Stimulated activated CD8-positive, alpha-beta memory T cell treated with anti-CD3 and anti-CD28 coated beads, Interleukin-7, amount 100 ng/mL, for 24 hours (primary cell): ENCODE data around the gene C2orf68.
"Not testable (repeated sequence)": the region's sequence is repeated elsewhere in the genome, so short reads cannot be mapped to it uniquely, and the experiment has no call there.

Source experiments
- DNase-seq: peaks from one replicate; pipeline ENCODE4 v3.0.0-alpha.2; 2020; ENCODE audit warnings: low read depth

C2orf68 gene

GRCh38 chr2:85582492-85582891 lies 29.4 kb downstream of the C2orf68 start:
- DNase-seq: no peak

GRCh38 chr2:85580206-85580605 lies 31.7 kb downstream of the C2orf68 start:
- DNase-seq: no peak

GRCh38 chr2:85579266-85579935 lies 32.5 kb downstream of the C2orf68 start:
- DNase-seq: no peak

DNA sequence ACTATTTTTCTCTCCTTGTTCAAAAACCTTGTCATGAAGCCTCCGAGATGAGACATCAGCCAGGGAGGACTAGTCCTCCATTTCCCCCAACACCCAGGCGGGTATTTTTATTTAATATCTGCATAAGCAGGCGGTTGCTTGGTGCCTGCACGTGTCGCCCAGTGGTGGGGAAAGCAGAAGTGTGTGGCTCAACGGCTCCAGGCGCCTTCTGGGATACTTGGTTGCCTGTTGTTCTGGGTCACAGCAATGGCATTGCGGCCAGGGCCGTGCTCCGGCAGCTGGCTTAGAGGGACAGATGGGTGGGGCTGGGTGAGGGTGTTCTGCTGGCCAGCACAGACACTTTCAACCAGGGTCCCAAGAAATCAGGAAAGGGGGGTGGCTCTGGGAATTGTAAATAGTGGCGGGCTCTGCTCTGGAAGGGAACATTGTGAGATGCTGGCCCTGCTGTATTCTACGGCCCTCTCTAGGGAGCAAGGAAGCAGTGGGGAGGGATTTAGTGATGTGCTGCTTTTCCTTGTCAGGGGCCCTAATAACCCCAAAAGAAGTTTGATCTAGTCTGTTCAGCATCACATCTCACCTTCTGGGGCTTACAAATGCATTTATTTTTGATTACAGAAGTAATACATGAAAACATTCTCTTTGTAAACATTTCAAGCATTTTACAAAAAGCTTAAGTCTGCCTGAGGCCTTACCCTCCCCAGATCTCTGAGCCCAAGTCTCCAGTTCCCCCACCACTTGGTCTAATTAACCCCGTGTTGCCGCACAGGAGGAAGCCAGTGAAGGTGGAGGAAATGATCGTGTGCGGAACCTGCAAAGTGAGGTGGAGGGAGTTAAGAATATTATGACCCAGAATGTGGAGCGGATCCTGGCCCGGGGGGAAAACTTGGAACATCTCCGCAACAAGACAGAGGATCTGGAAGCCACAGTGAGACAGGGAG lies 33.4 kb downstream of the C2orf68 start:
- no peak for DNase-seq

DNA sequence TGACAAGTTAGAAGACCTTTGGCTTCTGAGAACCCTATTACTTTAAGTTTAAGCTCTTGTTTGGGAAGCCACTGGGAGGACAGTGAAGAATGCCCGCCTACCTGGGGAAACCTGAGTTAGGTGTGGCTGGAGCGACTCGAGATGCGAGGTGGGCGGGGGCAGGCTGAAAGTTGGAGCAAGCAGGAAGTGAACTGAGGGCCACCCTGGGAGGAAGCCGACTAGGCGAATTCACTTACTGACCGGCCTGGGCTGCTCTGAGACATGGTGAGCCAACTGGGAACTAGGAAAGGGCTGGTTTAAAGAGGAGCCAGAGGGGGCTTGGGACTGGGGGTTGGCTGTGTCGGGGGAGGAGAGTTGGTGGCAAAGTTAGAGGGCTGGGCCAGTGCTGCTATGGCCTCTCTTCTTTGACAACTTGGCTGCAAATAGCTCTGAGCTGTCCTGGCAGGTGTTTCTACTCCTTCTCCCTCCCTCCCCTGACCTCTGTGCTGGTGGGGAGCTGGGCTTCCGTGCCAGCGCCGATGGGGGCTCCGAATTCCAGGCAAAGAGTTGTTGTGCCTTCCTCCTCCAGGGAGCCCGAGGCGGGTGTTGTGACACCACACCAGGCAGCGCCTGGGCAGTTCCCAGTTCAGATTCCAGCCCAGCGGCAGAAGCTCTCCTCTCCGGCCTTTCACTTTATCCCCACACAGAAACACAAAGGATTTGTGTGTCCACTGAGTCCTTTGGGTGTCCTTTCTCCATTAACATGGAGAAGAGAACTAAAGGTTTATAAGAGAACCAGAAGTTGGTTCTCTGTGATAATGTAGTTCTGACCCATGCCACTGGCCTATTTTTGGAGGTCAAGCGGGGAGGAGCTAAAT lies 34.3 kb downstream of the C2orf68 start, which contains the start of gene VAMP8:
Gene VAMP8 (plus strand): TSS at position 201 of the 857 bp plus-strand sequence. CDS start 61 bp downstream, at position 262.
- no peak for DNase-seq

DNA sequence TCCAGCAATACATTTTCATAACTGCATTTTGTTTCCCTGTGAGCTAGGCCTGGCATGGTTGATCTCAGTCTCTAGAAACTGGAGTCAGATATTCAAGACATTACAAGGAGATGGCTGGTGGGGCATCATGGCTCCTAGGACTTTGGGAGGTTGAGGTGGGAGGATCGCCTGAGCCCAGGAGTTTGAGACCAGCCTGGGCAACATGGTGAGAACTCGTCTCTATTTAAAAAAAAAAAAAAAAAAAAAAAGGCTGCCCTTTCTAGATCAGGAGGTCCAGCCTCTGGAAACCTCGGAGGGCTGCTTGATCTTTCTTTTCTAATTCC lies 34.8 kb downstream of the C2orf68 start:
- DNase-seq: no peak

- no peak for DNase-seq
Observed at GRCh38 chr2:85575739-85576138, 36.1 kb downstream of the C2orf68 start.

GRCh38 chr2:85566265-85566664 lies 45.6 kb downstream of the C2orf68 start:
- DNase-seq: no peak

- no peak for DNase-seq
Observed at GRCh38 chr2:85564144-85564563, 47.7 kb downstream of the C2orf68 start.

- peak; percentile 86 for DNase-seq
Observed at GRCh38 chr2:85561280-85562212, 50.3 kb downstream of the C2orf68 start, which contains the start of gene GGCX. TSS of gene GGCX (minus strand) at chr2:85561493. CDS start at chr2:85561428, 65 bp downstream.

- no peak for DNase-seq
Observed at GRCh38 chr2:85560812-85561279, 51.0 kb downstream of the C2orf68 start.

GRCh38 chr2:85560403-85560726 lies 51.5 kb downstream of the C2orf68 start:
- not testable (repeated sequence) for DNase-seq

GRCh38 chr2:85558160-85558559 lies 53.7 kb downstream of the C2orf68 start:
- DNase-seq: no peak

- no peak for DNase-seq
Observed at GRCh38 chr2:85557130-85557529, 54.7 kb downstream of the C2orf68 start.
